GM12872 (cell line): ENCODE results near the gene HDAC4.

ENCODE experiments used
- CTCF ChIP-seq: IDR thresholded peaks from 3 replicates; pipeline ENCODE4 v1.5.1; 2011; ENCODE audit warnings: low read depth, mild to moderate bottlenecking, low read length, moderate library complexity; ENCODE audit not compliant: insufficient read depth

HDAC4 gene

DNA sequence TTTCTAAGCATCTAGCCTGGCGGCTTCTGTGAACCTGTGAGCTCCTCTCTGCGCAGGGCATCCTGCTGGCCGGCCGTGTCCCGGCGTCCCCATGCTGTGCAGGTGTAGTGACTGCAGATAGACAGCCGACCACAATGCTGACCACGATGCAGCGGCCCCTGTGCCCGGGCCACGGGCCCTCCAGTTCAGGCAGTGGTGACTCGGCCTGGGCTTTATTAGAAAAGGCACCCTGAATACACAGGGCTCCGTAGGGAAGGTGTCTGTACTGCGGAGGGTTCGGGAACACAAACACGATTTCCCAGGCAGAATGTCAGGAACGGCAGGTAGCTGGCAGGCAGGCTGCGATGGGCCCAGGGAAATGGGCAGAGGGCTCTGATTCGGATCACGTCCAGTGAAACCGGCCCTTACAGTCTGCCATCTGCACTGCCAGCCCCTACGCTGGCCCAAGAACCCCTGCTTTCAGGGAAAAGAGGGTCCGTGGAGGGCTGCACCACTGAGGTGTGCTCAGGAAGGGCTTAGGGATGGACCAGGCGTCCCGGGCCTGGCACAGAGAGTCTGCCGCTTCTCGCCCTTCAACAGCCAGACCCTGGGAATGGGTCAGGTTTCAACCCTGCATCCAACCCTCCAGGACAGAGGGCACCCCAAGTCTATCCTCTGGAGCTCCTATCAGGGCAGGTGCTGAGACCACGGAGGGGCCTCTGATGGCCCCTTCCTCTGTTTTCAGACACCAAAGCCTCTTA lies 196.5 kb downstream of the HDAC4 start:
- no peak for TF ChIP-seq CTCF

- TF ChIP-seq CTCF, result no peak
Observed at GRCh38 chr2:239203443-239204135, 197.2 kb downstream of the HDAC4 start.

GRCh38 chr2:239202836-239203235 lies 198.0 kb downstream of the HDAC4 start:
- no peak for TF ChIP-seq CTCF

GRCh38 chr2:239202343-239202742 lies 198.5 kb downstream of the HDAC4 start:
- TF ChIP-seq CTCF, result no peak

DNA sequence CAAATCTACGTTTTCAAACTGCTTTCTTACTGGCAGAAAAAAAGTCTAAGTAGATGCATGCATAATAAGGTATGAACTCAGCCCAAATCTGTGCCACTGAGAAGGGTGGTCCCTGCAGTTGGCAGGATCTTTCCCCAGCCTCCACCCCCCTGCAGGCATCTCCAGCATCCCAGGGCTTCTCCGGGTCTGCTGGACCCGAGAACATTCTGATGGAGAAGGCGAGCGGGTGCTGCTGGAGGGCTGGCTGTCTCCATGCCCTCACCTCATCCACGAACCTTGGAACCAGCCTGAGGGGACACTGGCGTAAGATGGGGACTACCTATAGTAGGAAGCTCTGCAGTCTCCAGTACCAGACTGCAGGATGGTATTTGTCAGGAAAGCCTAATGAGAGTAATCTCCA lies 198.9 kb downstream of the HDAC4 start:
- TF ChIP-seq CTCF, result no peak

DNA sequence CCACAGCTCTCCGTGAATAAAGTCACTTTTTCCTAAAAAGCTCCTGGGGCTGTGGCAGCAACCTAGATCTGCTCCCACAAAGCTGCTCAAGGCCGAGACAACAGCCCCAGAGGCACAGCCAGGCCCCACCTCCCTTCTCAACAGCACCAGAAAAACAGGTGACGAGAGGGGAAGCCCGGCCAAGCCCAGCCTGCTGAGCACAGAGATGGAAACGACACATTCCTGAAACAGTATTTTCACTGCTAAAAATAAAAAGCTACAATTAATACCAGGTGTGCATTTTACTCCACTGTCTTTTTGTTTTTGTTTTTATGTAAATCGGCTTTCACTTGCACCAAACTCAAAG lies 199.3 kb downstream of the HDAC4 start:
- TF ChIP-seq CTCF, result no peak

DNA sequence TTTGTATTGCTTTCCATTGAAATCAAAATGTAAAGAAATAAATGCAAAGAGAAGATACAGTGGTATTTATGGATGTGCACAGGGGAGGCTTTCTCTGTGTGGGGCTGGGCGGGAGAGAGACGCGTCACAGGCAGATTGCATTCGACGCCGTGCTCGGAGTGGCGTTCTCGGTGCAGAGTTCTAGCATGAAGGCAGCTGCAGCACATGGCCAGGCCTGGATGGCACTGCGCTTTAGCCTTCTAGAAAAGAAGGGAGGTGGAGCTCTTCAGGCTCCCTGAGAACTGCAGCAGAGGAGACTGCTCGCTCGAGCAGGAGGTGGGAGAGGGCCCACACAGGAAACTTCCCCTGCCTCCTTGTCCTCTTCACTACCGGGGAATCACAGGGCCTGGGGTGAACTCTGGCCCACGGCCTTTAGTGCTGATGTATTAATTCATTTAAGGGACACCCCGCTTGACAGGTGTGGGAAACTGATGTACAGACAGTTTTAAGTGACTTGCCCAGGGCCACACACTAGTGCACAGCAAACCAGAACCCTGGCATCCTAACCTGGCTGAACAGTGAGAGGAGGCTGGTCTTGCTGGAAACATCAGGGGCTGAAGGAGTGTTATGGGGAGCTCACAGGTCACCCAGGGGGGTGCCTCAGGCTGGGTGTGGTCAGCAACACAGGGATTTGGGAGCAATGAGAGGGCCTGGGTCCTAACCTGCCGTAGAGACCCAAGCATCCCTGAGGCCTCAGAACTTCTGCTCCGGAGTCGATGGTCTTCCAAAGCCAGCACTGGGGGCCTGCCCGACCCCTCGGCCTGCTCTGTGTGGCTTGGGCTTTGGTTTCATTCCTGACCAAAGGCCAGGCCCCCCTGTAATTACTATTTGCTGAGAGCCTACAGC lies 199.9 kb downstream of the HDAC4 start:
- no peak for TF ChIP-seq CTCF
